ENCODE results near the gene KTI12. TPM values are rescaled to one million over a fixed set of nuclear protein-coding genes. Genes with fewer than 3 reads are reported as not detected.
A peak's percentile ranks its signal among the peaks of the same experiment; 100 is the strongest.
"Not testable (repeated sequence)": the region's sequence is repeated elsewhere in the genome, so short reads cannot be mapped to it uniquely, and the experiment has no call there.

Gene KTI12
- 1 to 10 TPM; 2.9 to 7.5 (median 4.2) TPM for total RNA-seq
- long read RNA-seq, partial matches to known transcripts, result 0 of 3 reads
- long read RNA-seq, other reads (novel, unspliced or antisense), result 0 of 3 reads

GRCh38 chr1:52033190-52034049, at the start of gene KTI12:
TSS of gene KTI12 (minus strand) at chr1:52033810. CDS start at chr1:52033761, 49 bp downstream.
- intact Hi-C loops (cut with DNase I), result no loop called here
- peak; percentile 85 to 88 (median 85) for DNase-seq
- Histone ChIP-seq H3K27ac (peak within 1 kb of the TSS; percentile 68 to 82 (median 70)), H3K4me3 (peak within 1 kb of the TSS; percentile 79 to 86 (median 83)), H3K4me1 (peaks cover 0 to 56% (median 12%) of the 10 kb centered on the region in 4 donors), H3K36me3 (no peaks in the 10 kb centered on the region), H3K27me3 (no peaks in the 10 kb centered on the region), H3K9me3 (no peaks in the 10 kb centered on the region)
- ATAC-seq, result peak; percentile 85 to 90 (median 88)
- peak; percentile 51 for TF ChIP-seq POLR2A (IDR thresholded peaks at IDR 0.05)
- TF ChIP-seq CTCF (IDR thresholded peaks at IDR 0.05), result no peak
- WGBS (ENCODE audit: insufficient coverage, low coverage, low lambda C conversion rate, missing lambda C conversion rate), result 6% methylated on average over 23 of the region's 78 CpGs

GRCh38 chr1:52080014-52080415, 46.4 kb upstream of the KTI12 start:
- DNase-seq (no peak), ATAC-seq (peak; percentile 43 to 64 (median 58))
- WGBS (ENCODE audit: insufficient coverage, low coverage, low lambda C conversion rate, missing lambda C conversion rate), result 28% methylated on average over 3 of the region's 3 CpGs
- intact Hi-C loops (cut with DNase I), result no loop called here
- H3K9me3 ChIP-seq, result no peaks in the 10 kb centered on the region
- H3K4me1 ChIP-seq, result peaks cover 0 to 8% (median 0%) of the 10 kb centered on the region in 4 donors
- H3K27me3 ChIP-seq, result no peaks in the 10 kb centered on the region
- H3K36me3 ChIP-seq, result peaks cover 0 to 11% (median 2%) of the 10 kb centered on the region in 4 donors
- no peak overlapping the region for H3K27ac ChIP-seq
- TF ChIP-seq CTCF (IDR thresholded peaks at IDR 0.05) (no peak), POLR2A (IDR thresholded peaks at IDR 0.05) (no peak)
- no peak overlapping the region for H3K4me3 ChIP-seq

GRCh38 chr1:52077277-52077676, 43.7 kb upstream of the KTI12 start:
- H3K27me3 ChIP-seq; intact Hi-C loops (cut with DNase I); H3K4me1 ChIP-seq; H3K27ac ChIP-seq; ATAC-seq; H3K4me3 ChIP-seq; H3K9me3 ChIP-seq; DNase-seq: not testable (repeated sequence)
- 88% methylated on average over 6 of the region's 6 CpGs for whole genome bisulfite sequencing (ENCODE audit: insufficient coverage, low coverage, low lambda C conversion rate, missing lambda C conversion rate)
- peaks cover 0 to 11% (median 2%) of the 10 kb centered on the region in 4 donors for H3K36me3 ChIP-seq

GRCh38 chr1:52072291-52072690, 38.7 kb upstream of the KTI12 start:
- H3K36me3 ChIP-seq, result peaks cover 0 to 14% (median 2%) of the 10 kb centered on the region in 4 donors
- ATAC-seq, result no peak

More at GRCh38 chr1:52072291-52072690, 38.7 kb upstream of the KTI12 start:
- no peak for TF ChIP-seq POLR2A (IDR thresholded peaks at IDR 0.05)
- no peak for TF ChIP-seq CTCF (IDR thresholded peaks at IDR 0.05)
- Histone ChIP-seq H3K9me3 (no peaks in the 10 kb centered on the region), H3K27ac (no peak overlapping the region), H3K4me3 (no peak overlapping the region), H3K27me3 (no peaks in the 10 kb centered on the region), H3K4me1 (no peaks in the 10 kb centered on the region)
- WGBS (ENCODE audit: insufficient coverage, low coverage, low lambda C conversion rate, missing lambda C conversion rate), result 100% methylated on average over 4 of the region's 6 CpGs
- intact Hi-C loops (cut with DNase I), result no loop called here
- no peak for DNase-seq
